ENCODE results near the gene SEMA3D.
"Not testable (repeated sequence)": the region's sequence is repeated elsewhere in the genome, so short reads cannot be mapped to it uniquely, and the experiment has no call there.

The SEMA3D gene

GRCh38 chr7:85000735-85001350 is 186.0 kb downstream of the SEMA3D start:
- DNase-seq (ENCODE audit: extremely low read depth in 1 of 2, low read depth in 1 of 2) = no peak

GRCh38 chr7:84999450-84999849 is 187.4 kb downstream of the SEMA3D start:
- no peak for DNase-seq (ENCODE audit: extremely low read depth in 1 of 2, low read depth in 1 of 2)

GRCh38 chr7:84998665-84999064 is 188.2 kb downstream of the SEMA3D start:
- no peak for DNase-seq (ENCODE audit: extremely low read depth in 1 of 2, low read depth in 1 of 2)

GRCh38 chr7:84997626-84998025 is 189.2 kb downstream of the SEMA3D start:
- no peak for DNase-seq (ENCODE audit: extremely low read depth in 1 of 2, low read depth in 1 of 2)

- not testable (repeated sequence) for DNase-seq (ENCODE audit: extremely low read depth in 1 of 2, low read depth in 1 of 2)
Observed at GRCh38 chr7:84992954-84993353, 193.9 kb downstream of the SEMA3D start.

GRCh38 chr7:84985073-84985784 is 201.6 kb downstream of the SEMA3D start:
- no peak for DNase-seq (ENCODE audit: extremely low read depth in 1 of 2, low read depth in 1 of 2)

- no peak for DNase-seq (ENCODE audit: extremely low read depth in 1 of 2, low read depth in 1 of 2)
Observed at GRCh38 chr7:84982199-84982598, 204.7 kb downstream of the SEMA3D start.

- DNase-seq (ENCODE audit: extremely low read depth in 1 of 2, low read depth in 1 of 2) = no peak
Observed at GRCh38 chr7:84981055-84981976, 205.5 kb downstream of the SEMA3D start.

GRCh38 chr7:84975586-84976185 is 211.2 kb downstream of the SEMA3D start:
- no peak for DNase-seq (ENCODE audit: extremely low read depth in 1 of 2, low read depth in 1 of 2)

GRCh38 chr7:84971360-84971759 is 215.5 kb downstream of the SEMA3D start:
- no peak for DNase-seq (ENCODE audit: extremely low read depth in 1 of 2, low read depth in 1 of 2)

- no peak for DNase-seq (ENCODE audit: extremely low read depth in 1 of 2, low read depth in 1 of 2)
Observed at GRCh38 chr7:84970670-84971069, 216.2 kb downstream of the SEMA3D start.

- DNase-seq (ENCODE audit: extremely low read depth in 1 of 2, low read depth in 1 of 2) = no peak
Observed at GRCh38 chr7:84953234-84953633, 233.6 kb downstream of the SEMA3D start.

GRCh38 chr7:84950836-84951235 is 236.0 kb downstream of the SEMA3D start:
- DNase-seq (ENCODE audit: extremely low read depth in 1 of 2, low read depth in 1 of 2) = no peak

GRCh38 chr7:84949501-84949900 is 237.4 kb downstream of the SEMA3D start:
- DNase-seq (ENCODE audit: extremely low read depth in 1 of 2, low read depth in 1 of 2) = no peak

- DNase-seq (ENCODE audit: extremely low read depth in 1 of 2, low read depth in 1 of 2) = no peak
Observed at GRCh38 chr7:84949067-84949466, 237.8 kb downstream of the SEMA3D start.

- no peak for DNase-seq (ENCODE audit: extremely low read depth in 1 of 2, low read depth in 1 of 2)
Observed at GRCh38 chr7:84948634-84949033, 238.2 kb downstream of the SEMA3D start.

GRCh38 chr7:84946549-84946948 is 240.3 kb downstream of the SEMA3D start:
- DNase-seq (ENCODE audit: extremely low read depth in 1 of 2, low read depth in 1 of 2) = no peak
